NCI-H510A treated with DMSO at 0.1 percent for 48 hours (cell line): ENCODE measurements around the gene SYNJ2.

Experiments
- DNase-seq: peaks from one replicate; lab custom pipeline; 2025; lab: John Stamatoyannopoulos, UW

SYNJ2 gene

DNA sequence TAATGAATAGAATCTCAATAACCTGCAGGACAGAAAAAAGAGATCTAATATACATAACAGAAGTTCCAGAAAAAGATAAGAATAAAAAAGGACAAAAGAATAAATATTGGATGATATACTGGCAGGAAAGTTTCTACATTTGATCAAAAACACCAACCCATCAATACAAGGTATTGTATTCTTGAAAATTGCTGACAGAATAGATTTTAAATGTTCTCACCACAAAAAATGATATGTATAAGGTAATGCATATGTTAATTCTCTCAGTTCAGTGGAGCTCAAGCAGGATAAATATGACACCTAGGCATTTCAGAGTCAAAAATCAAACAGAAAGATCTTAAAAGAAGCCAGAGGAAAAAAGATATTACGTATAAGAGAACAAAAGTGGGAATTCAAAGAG lies 142.6 kb downstream of the SYNJ2 start:
- no peak for DNase-seq

DNA sequence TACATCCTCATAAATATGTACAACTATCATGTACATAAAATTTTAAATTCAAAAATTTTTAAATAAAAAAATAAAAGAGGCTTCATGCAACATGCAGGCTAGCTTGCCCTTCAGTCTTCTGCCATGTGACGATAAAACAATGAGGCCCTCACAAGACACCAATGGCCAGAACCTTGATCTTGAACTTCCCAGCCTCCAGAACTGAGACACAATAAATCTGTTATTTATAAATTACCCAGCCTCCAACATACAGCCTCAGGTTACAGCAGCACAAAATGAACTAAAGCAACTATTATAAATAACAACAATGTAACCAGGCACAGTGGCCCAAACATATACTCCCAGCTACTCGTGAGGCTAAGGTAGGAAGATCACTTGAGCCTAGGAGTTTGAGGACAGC lies 143.6 kb downstream of the SYNJ2 start:
- no peak for DNase-seq

DNA sequence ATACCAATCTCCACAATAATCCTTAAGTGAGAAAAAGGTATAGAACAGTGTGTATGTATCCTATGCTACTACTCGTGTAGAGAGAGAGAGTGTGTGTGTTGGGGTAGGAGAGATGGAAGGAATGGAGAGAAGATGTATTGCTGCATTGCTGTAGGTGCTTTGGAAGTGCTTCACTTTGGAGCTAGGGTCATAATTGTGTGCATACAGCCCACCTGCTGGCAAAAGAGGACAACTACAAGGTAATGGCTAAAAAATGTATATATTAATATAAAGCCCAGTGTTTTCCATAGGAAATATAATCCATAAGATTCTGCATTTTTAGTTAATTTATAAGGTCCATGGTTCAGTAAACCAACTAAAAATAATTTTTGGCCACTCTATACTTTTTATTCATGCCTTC lies 150.3 kb downstream of the SYNJ2 start:
- peak; percentile 9 for DNase-seq

DNA sequence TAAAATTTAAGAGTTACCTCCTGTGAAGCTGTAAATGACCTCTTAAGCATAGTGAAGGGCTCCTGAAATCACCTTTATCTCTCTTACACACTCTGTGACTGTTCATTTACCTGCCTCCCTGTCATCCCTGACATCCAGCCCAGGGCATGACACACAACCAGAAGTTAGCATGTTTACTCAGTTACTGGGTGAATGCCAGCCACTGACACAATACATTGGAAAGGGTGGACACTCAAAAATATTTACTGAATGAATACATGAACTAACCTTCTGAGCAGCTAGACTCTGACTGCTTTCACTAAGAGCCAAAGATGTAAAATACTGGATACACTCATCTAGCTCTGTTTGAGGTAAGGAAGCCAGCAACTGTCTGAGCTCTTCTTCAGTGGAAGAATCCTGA lies 161.1 kb downstream of the SYNJ2 start:
- DNase-seq: no peak

DNA sequence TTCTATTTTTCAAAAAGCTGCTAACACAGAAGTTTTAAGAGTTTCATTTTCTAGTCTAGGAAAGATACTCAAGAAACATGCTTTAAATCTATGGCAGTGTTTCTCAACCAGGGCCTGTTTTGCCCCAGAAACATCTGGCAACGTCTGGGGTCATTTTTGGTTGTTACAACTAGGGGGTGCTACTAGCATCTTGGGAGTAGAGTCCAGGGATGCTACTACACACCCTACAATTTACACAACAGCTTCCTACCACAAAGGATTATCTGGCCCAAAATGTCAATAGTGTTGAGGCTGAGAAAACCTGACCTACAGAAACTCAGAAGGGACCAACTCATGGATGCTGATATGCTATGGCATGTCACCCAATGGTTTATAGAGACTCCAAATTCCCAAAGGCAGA lies 162.0 kb downstream of the SYNJ2 start:
- DNase-seq: no peak
